ENCODE results near the gene TMEM139. TPM values are rescaled to one million over a fixed set of nuclear protein-coding genes. Genes with fewer than 3 reads are reported as not detected.

Gene TMEM139
- total RNA-seq, 1 experiment from 2014 or later = 0.85 TPM

GRCh38 chr7:143235561-143235960 lies 49.2 kb upstream of the TMEM139 start:
- no peak overlapping the region for H2BK120ac ChIP-seq (ENCODE audit: low read depth, low read length, poor library complexity, severe bottlenecking)
- no peak overlapping the region for H2BK12ac ChIP-seq (ENCODE audit: insufficient read length, low read depth, low read length)
- H2AK5ac ChIP-seq (ENCODE audit: insufficient read length, low read length) = no peak overlapping the region
- no peak overlapping the region for H4K8ac ChIP-seq (replicated peaks; ENCODE audit: insufficient read length, low read depth, low read length)
- H4K91ac ChIP-seq (ENCODE audit: insufficient read length, low read depth, low read length) = no peak overlapping the region
- no peak overlapping the region for H3K4me2 ChIP-seq (ENCODE audit: insufficient read depth, insufficient read length, low read length)
- H4K20me1 ChIP-seq (ENCODE audit: control insufficient read depth, insufficient read depth, insufficient read length) = no peaks in the 10 kb centered on the region
- H3K18ac ChIP-seq (ENCODE audit: insufficient read length, low read depth, low read length) = no peak overlapping the region
- no peaks in the 10 kb centered on the region for H3K9me3 ChIP-seq (ENCODE audit: control insufficient read depth, low read depth, low read length)
- H2BK15ac ChIP-seq (ENCODE audit: low read depth, low read length) = no peak overlapping the region
- H2BK20ac ChIP-seq (ENCODE audit: low read depth, low read length, poor library complexity, severe bottlenecking) = no peak overlapping the region
- no peak for DNase-seq
- WGBS (ENCODE audit: extremely low coverage, insufficient read length, low lambda C conversion rate) = no CpG with 5 or more reads among the region's 1 CpG
- no peaks in the 10 kb centered on the region for H3K23me2 ChIP-seq (ENCODE audit: insufficient read length, low read depth, low read length, poor library complexity, severe bottlenecking)
- H3K4ac ChIP-seq (ENCODE audit: low read depth, low read length) = no peak overlapping the region
- no peak overlapping the region for H3K14ac ChIP-seq (ENCODE audit: insufficient read depth, low read length)
- H3T11ph ChIP-seq (ENCODE audit: low read length) = no peak overlapping the region
- H3K4me1 Mint-ChIP-seq = peaks cover 3% of the 10 kb centered on the region in 2 experiments; a peak in 2 of 4 replicates
- H2BK5ac ChIP-seq (ENCODE audit: insufficient read length, low read length) = no peak overlapping the region
- H3K79me1 ChIP-seq (ENCODE audit: insufficient read depth, low read depth, low read length, poor library complexity, severe bottlenecking) = no peaks in the 10 kb centered on the region
- no peak overlapping the region for H2AFZ ChIP-seq (ENCODE audit: low read length)
- H3K27me3 Mint-ChIP-seq (ENCODE audit: low read depth) = peaks cover 8% of the 10 kb centered on the region
- no peak overlapping the region for H3K23ac ChIP-seq (ENCODE audit: insufficient read length, low read depth, low read length)
- H4K5ac ChIP-seq (ENCODE audit: insufficient read length, low read depth, low read length) = no peak overlapping the region
- H3K4me3 Mint-ChIP-seq = no peak overlapping the region
- no peaks in the 10 kb centered on the region; the same call in 1 of the 2 replicates for H3K4me1 ChIP-seq (ENCODE audit: insufficient read depth, low read length)
- H3K79me2 ChIP-seq (ENCODE audit: insufficient read depth, low read length) = no peaks in the 10 kb centered on the region
- no peak overlapping the region for H3K27ac ChIP-seq (ENCODE audit: insufficient read length, low read depth, low read length)
- no peak overlapping the region for H3K56ac ChIP-seq (ENCODE audit: insufficient read length, low read depth, low read length)
- H3K27ac Mint-ChIP-seq = no peak overlapping the region
- peaks cover 0 to 7% (median 0%) of the 10 kb centered on the region in 3 experiments; a peak in 4 of 7 replicates for H3K36me3 Mint-ChIP-seq (ENCODE audit: insufficient read depth in 1 of 3, low read depth in 3 of 3)
- no peaks in the 10 kb centered on the region for H3K27me3 ChIP-seq (ENCODE audit: insufficient read depth, low read length)
- TF ChIP-seq, protein P1, sequence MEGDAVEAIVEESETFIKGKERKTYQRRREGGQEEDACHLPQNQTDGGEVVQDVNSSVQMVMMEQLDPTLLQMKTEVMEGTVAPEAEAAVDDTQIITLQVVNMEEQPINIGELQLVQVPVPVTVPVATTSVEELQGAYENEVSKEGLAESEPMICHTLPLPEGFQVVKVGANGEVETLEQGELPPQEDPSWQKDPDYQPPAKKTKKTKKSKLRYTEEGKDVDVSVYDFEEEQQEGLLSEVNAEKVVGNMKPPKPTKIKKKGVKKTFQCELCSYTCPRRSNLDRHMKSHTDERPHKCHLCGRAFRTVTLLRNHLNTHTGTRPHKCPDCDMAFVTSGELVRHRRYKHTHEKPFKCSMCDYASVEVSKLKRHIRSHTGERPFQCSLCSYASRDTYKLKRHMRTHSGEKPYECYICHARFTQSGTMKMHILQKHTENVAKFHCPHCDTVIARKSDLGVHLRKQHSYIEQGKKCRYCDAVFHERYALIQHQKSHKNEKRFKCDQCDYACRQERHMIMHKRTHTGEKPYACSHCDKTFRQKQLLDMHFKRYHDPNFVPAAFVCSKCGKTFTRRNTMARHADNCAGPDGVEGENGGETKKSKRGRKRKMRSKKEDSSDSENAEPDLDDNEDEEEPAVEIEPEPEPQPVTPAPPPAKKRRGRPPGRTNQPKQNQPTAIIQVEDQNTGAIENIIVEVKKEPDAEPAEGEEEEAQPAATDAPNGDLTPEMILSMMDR (conservative IDR thresholded peaks at IDR 0.05) = no peak
- peaks cover 15 to 17% of the 10 kb centered on the region in 2 experiments for H3K9me3 Mint-ChIP-seq
- no peak overlapping the region for H3K9ac ChIP-seq (ENCODE audit: extremely low read depth, insufficient read length, low read length)
